OCI-LY1 (cell line): ENCODE data around the gene CCDC141.

Source experiments
- EZH2 ChIP-seq: fragments of 200-600 bp; sonication (generic), shearing (Covaris generic); IDR thresholded peaks from 2 replicates; pipeline ENCODE4 v1.8.0; 2017; ENCODE audit warnings: borderline replicate concordance, mixed run types, mild to moderate bottlenecking, antibody characterized with exemption, low read length, moderate library complexity, mixed read lengths
- TF ChIP-seq, protein P1 (sequence below): fragments of 200-600 bp; sonication (generic), shearing (Covaris generic); IDR thresholded peaks from 2 replicates; pipeline ENCODE4 v1.5.1; 2017; ENCODE audit warnings: mild to moderate bottlenecking, antibody characterized with exemption, low read length, moderate library complexity, mixed read lengths

DNA sequence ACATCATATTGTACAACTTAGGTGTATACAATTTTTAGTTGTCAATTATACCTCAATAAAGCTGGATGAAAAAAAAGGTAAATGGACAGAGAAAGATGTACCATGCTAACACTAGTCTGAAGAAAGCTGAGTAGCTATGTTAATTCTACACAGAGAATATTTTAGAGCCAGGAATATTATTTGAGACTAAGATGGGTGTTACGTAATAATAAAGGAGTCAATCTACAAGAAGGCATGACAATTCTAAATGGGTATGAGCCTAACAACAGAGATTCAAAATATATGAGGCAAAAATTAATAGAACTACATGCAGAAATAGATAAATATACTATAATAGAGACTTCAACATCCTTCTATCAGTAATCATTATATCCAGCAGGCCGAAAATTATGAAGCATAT lies 69.1 kb downstream of the CCDC141 start:
- TF ChIP-seq, protein P1, sequence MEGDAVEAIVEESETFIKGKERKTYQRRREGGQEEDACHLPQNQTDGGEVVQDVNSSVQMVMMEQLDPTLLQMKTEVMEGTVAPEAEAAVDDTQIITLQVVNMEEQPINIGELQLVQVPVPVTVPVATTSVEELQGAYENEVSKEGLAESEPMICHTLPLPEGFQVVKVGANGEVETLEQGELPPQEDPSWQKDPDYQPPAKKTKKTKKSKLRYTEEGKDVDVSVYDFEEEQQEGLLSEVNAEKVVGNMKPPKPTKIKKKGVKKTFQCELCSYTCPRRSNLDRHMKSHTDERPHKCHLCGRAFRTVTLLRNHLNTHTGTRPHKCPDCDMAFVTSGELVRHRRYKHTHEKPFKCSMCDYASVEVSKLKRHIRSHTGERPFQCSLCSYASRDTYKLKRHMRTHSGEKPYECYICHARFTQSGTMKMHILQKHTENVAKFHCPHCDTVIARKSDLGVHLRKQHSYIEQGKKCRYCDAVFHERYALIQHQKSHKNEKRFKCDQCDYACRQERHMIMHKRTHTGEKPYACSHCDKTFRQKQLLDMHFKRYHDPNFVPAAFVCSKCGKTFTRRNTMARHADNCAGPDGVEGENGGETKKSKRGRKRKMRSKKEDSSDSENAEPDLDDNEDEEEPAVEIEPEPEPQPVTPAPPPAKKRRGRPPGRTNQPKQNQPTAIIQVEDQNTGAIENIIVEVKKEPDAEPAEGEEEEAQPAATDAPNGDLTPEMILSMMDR = no peak
- TF ChIP-seq EZH2 = no peak
